ENCODE data around the gene RNF39. TPM values are rescaled to one million over a fixed set of nuclear protein-coding genes. Genes with fewer than 3 reads are reported as not detected.

The RNF39 gene
- total RNA-seq, 4 donors from 2014 or later = 0.42 TPM; not detected in 3

- H3K4me1 ChIP-seq = peaks cover 0 to 17% (median 9%) of the 10 kb centered on the region in 4 donors
- TF ChIP-seq EP300 (IDR thresholded peaks at IDR 0.05) (no peak), CTCF (IDR thresholded peaks at IDR 0.05) (no peak), POLR2A (IDR thresholded peaks at IDR 0.05) (no peak)
- no peaks in the 10 kb centered on the region for H3K27me3 ChIP-seq
- H3K27ac ChIP-seq = no peak overlapping the region
- H3K9me3 ChIP-seq = no peaks in the 10 kb centered on the region
- peaks cover 0 to 35% (median 0%) of the 10 kb centered on the region in 3 donors for H3K36me3 ChIP-seq
- WGBS, 2 donors = 42 to 60% methylated on average over 1 of the region's 1 CpG
- no peak overlapping the region for H3K4me3 ChIP-seq
- DNase-seq (ENCODE audit: low spot score in 2 of 2) = no peak
Measured at GRCh38 chr6:30055513-30055912, 20.1 kb downstream of the RNF39 start.

GRCh38 chr6:30053682-30054081, 21.9 kb downstream of the RNF39 start:
- TF ChIP-seq CTCF (IDR thresholded peaks at IDR 0.05) = no peak
- no peak for TF ChIP-seq EP300 (IDR thresholded peaks at IDR 0.05)
- TF ChIP-seq POLR2A (IDR thresholded peaks at IDR 0.05) = no peak
- DNase-seq (ENCODE audit: low spot score in 2 of 2) = no peak
- WGBS, 2 donors = 53 to 55% methylated on average over 3 of the region's 3 CpGs
- Histone ChIP-seq H3K4me3 (no peak overlapping the region), H3K9me3 (no peaks in the 10 kb centered on the region), H3K36me3 (peaks cover 0 to 44% (median 0%) of the 10 kb centered on the region in 3 donors), H3K27ac (no peak overlapping the region), H3K27me3 (no peaks in the 10 kb centered on the region), H3K4me1 (no peaks in the 10 kb centered on the region)

GRCh38 chr6:30047220-30047619, 28.3 kb downstream of the RNF39 start:
- Histone ChIP-seq H3K36me3 (peaks cover 0 to 10% (median 0%) of the 10 kb centered on the region in 3 donors), H3K4me1 (no peaks in the 10 kb centered on the region), H3K9me3 (no peaks in the 10 kb centered on the region), H3K4me3 (no peak overlapping the region), H3K27ac (no peak overlapping the region), H3K27me3 (no peaks in the 10 kb centered on the region)
- 80 to 90% methylated on average over 2 of the region's 2 CpGs for WGBS, 2 donors
- DNase-seq (ENCODE audit: low spot score in 2 of 2) = no peak
- TF ChIP-seq POLR2A (IDR thresholded peaks at IDR 0.05) = no peak
- TF ChIP-seq EP300 (IDR thresholded peaks at IDR 0.05) = no peak
- TF ChIP-seq CTCF (IDR thresholded peaks at IDR 0.05) = no peak

- TF ChIP-seq EP300 (IDR thresholded peaks at IDR 0.05) (no peak), POLR2A (IDR thresholded peaks at IDR 0.05) (no peak), CTCF (IDR thresholded peaks at IDR 0.05) (no peak)
- Histone ChIP-seq H3K4me3 (no peak overlapping the region), H3K27ac (no peak overlapping the region), H3K36me3 (no peaks in the 10 kb centered on the region), H3K4me1 (no peaks in the 10 kb centered on the region), H3K9me3 (no peaks in the 10 kb centered on the region), H3K27me3 (no peaks in the 10 kb centered on the region)
- 57 to 58% methylated on average over 2 of the region's 2 CpGs for WGBS, 2 donors
- no peak for DNase-seq (ENCODE audit: low spot score in 2 of 2)
Measured at GRCh38 chr6:30044630-30045029, 30.9 kb downstream of the RNF39 start.

GRCh38 chr6:30043744-30044143, 31.8 kb downstream of the RNF39 start:
- Histone ChIP-seq H3K9me3 (no peaks in the 10 kb centered on the region), H3K27me3 (no peaks in the 10 kb centered on the region), H3K4me3 (no peak overlapping the region), H3K4me1 (no peaks in the 10 kb centered on the region), H3K27ac (no peak overlapping the region), H3K36me3 (no peaks in the 10 kb centered on the region)
- TF ChIP-seq EP300 (IDR thresholded peaks at IDR 0.05) (no peak), CTCF (IDR thresholded peaks at IDR 0.05) (no peak), POLR2A (IDR thresholded peaks at IDR 0.05) (no peak)
- DNase-seq (ENCODE audit: low spot score in 2 of 2) = no peak
- 93 to 94% methylated on average over 2 of the region's 2 CpGs for WGBS, 2 donors
